Spleen (tissue), 7 donors: ENCODE results near the gene CNOT10.

Source experiments
- POLR2A ChIP-seq, 3 donors: fragments of 450-650 bp; IDR thresholded peaks; one replicate each; pipeline ENCODE4 v1.5.1; 2017; ENCODE audit warnings: antibody characterized with exemption in 3 of 3, mild to moderate bottlenecking in 1 of 3
- TF ChIP-seq, protein P1 (sequence below), 11 experiments: fragments of 200-600 bp in 7 of 11; fragments of 450-650 bp in 4 of 11; sonication (generic) in 4 of 11; IDR thresholded peaks in 8 of 11; conservative IDR thresholded peaks in 3 of 11; 1 replicate in 7 of 11; 2 replicates in 4 of 11; pipeline versions ENCODE4 v1.4.0 to v1.8.0; 2016 to 2021; ENCODE audit warnings: antibody characterized with exemption in 11 of 11, inconsistent platforms in 4 of 11, mild to moderate bottlenecking in 1 of 11
- donor health status: DM: no; HTN: no; CAD: no; lungs with moderate emphysema.
- donor health status: DM: no; HTN: no; CAD: no.
- donor health status: DM: no; HTN: no; CAD: no.

DNA sequence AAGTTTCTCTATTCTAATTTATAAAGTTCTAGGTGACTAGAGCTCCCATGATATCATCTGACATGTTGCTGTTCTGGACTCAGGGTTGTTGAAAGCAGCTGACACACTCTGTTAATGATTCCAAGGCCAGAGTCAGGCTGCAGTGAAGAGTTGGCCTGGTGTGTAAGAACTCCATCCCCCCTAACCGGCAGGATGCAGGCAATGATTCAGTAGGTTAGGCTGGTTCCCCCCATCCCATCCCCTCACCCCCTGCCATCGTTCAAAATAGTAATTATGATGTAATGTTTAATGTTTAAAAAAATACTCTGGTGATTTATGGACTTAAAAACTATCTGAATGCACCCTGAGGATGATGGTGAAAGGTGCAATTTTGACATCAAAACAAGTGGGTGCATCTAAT is 128.2 kb downstream of the CNOT10 start:
- TF ChIP-seq, protein P1, sequence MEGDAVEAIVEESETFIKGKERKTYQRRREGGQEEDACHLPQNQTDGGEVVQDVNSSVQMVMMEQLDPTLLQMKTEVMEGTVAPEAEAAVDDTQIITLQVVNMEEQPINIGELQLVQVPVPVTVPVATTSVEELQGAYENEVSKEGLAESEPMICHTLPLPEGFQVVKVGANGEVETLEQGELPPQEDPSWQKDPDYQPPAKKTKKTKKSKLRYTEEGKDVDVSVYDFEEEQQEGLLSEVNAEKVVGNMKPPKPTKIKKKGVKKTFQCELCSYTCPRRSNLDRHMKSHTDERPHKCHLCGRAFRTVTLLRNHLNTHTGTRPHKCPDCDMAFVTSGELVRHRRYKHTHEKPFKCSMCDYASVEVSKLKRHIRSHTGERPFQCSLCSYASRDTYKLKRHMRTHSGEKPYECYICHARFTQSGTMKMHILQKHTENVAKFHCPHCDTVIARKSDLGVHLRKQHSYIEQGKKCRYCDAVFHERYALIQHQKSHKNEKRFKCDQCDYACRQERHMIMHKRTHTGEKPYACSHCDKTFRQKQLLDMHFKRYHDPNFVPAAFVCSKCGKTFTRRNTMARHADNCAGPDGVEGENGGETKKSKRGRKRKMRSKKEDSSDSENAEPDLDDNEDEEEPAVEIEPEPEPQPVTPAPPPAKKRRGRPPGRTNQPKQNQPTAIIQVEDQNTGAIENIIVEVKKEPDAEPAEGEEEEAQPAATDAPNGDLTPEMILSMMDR (IDR thresholded peaks at IDR 0.05 in 8 of 11, conservative IDR thresholded peaks at IDR 0.05 in 3 of 11), result no peak
- TF ChIP-seq POLR2A (IDR thresholded peaks at IDR 0.05), result no peak
